DOHH2 (cell line): ENCODE measurements around the gene AQP6.

Experiments used
- H3F3A ChIP-seq: fragments of 200-600 bp; sonication (generic), shearing (Covaris generic); 2 replicates; pipeline ENCODE4 v1.6.0; 2016; ENCODE audit warnings: antibody characterized with exemption, mild to moderate bottlenecking; ENCODE audit not compliant: control insufficient read depth, insufficient read depth
- H3K27ac ChIP-seq: fragments of 200-600 bp; sonication (generic); 2 replicates; pipeline ENCODE4 v1.5.1; 2014; ENCODE audit warnings: low read depth, mild to moderate bottlenecking, low read length, moderate library complexity
- H3K27me3 ChIP-seq: fragments of 200-600 bp; sonication (generic); 2 replicates; pipeline ENCODE4 v1.6.1; 2014; ENCODE audit warnings: mild to moderate bottlenecking, low read length, mixed read lengths; ENCODE audit not compliant: control insufficient read depth
- H3K36me3 ChIP-seq: fragments of 200-600 bp; sonication (generic); 2 replicates; pipeline ENCODE4 v1.6.1; 2014; ENCODE audit warnings: mild to moderate bottlenecking, low read length, moderate library complexity, mixed read lengths; ENCODE audit not compliant: control insufficient read depth
- H3K4me1 ChIP-seq: fragments of 200-600 bp; sonication (generic); 2 replicates; pipeline ENCODE4 v1.6.1; 2014; ENCODE audit warnings: mild to moderate bottlenecking, low read length, mixed read lengths; ENCODE audit not compliant: control insufficient read depth
- H3K4me2 ChIP-seq: fragments of 200-600 bp; sonication (generic); 2 replicates; pipeline ENCODE4 v1.6.0; 2014; ENCODE audit warnings: mild to moderate bottlenecking, low read length, moderate library complexity
- H3K4me3 ChIP-seq: fragments of 200-600 bp; sonication (generic); 2 replicates; pipeline ENCODE4 v1.5.1; 2014; ENCODE audit warnings: mild to moderate bottlenecking, low read length, mixed read lengths
- H3K79me2 ChIP-seq: fragments of 200-600 bp; sonication (generic); 2 replicates; pipeline ENCODE4 v1.6.1; 2014; ENCODE audit warnings: mild to moderate bottlenecking, low read length, mixed read lengths; ENCODE audit not compliant: control insufficient read depth
- H3K9me2 ChIP-seq: fragments of 200-600 bp; sonication (generic); replicated peaks from 2 replicates; pipeline ENCODE4 v1.6.1; 2014; ENCODE audit warnings: mild to moderate bottlenecking, low read length, mixed read lengths; ENCODE audit not compliant: control insufficient read depth
- H3K9me3 ChIP-seq: fragments of 200-600 bp; sonication (generic); 2 replicates; pipeline ENCODE4 v1.6.1; 2014; ENCODE audit warnings: antibody characterized with exemption, low read length, mixed read lengths; ENCODE audit not compliant: control insufficient read depth, insufficient read depth
- H4K20me1 ChIP-seq: fragments of 200-600 bp; sonication (generic); 2 replicates; pipeline ENCODE4 v1.6.0; 2014; ENCODE audit warnings: low read depth, mild to moderate bottlenecking, antibody characterized with exemption, low read length, moderate library complexity; ENCODE audit not compliant: control insufficient read depth, insufficient read depth
- CTCF ChIP-seq: fragments of 200-600 bp; sonication (generic); IDR thresholded peaks from one replicate; pipeline ENCODE4 v1.5.1; 2014; ENCODE audit warnings: antibody characterized with exemption, mild to moderate bottlenecking, low read depth, low read length; ENCODE audit not compliant: poor library complexity, severe bottlenecking
- EZH2phosphoT487 ChIP-seq: fragments of 200-600 bp; sonication (generic); IDR thresholded peaks from 2 replicates; pipeline ENCODE4 v1.6.1; 2017; ENCODE audit warnings: borderline replicate concordance, mild to moderate bottlenecking, antibody characterized with exemption, low read length, moderate library complexity, mixed read lengths

Gene AQP6

GRCh38 chr12:49978125-49978524, 5.4 kb downstream of the AQP6 start:
- Histone ChIP-seq H3K36me3 (no peaks in the 10 kb centered on the region), H3K27ac (no peak overlapping the region), H3K79me2 (no peaks in the 10 kb centered on the region), H3K4me2 (no peak overlapping the region), H3K4me3 (no peak overlapping the region), H3F3A (no peaks in the 10 kb centered on the region), H4K20me1 (no peaks in the 10 kb centered on the region), H3K4me1 (no peaks in the 10 kb centered on the region), H3K27me3 (no peaks in the 10 kb centered on the region), H3K9me2 (no peaks in the 10 kb centered on the region), H3K9me3 (no peaks in the 10 kb centered on the region)
- TF ChIP-seq EZH2phosphoT487 (no peak), CTCF (no peak)

GRCh38 chr12:49979016-49979586, 6.4 kb downstream of the AQP6 start:
- H3F3A ChIP-seq, result no peaks in the 10 kb centered on the region
- H3K9me2 ChIP-seq, result no peaks in the 10 kb centered on the region
- no peak overlapping the region for H3K27ac ChIP-seq
- H3K4me3 ChIP-seq, result no peak overlapping the region
- TF ChIP-seq EZH2phosphoT487 (no peak), CTCF (no peak)
- H3K79me2 ChIP-seq, result no peaks in the 10 kb centered on the region
- H3K36me3 ChIP-seq, result no peaks in the 10 kb centered on the region
- H3K4me1 ChIP-seq, result no peaks in the 10 kb centered on the region
- H3K27me3 ChIP-seq, result no peaks in the 10 kb centered on the region
- H4K20me1 ChIP-seq, result no peaks in the 10 kb centered on the region
- H3K9me3 ChIP-seq, result no peaks in the 10 kb centered on the region
- H3K4me2 ChIP-seq, result no peak overlapping the region

DNA sequence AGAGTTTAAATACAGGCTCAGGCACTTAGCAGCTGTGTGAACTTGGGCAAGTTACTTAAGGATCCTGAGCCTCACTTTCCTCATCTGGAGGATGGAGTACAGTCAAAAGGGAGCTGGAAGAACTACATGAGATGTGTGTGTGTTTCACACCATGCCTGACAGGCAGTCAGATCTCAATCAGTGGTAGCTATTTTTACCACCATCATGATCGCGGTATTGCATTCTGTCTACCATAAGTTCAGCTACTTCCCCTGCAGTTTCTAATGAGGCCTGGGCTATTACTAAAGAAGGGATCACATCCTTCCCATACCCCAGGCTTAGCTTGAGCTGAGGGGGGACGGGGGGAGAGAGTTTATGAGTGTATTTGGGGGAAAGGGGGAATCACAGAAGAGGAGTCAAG, 7.0 kb downstream of the AQP6 start:
- Histone ChIP-seq H3K27ac (no peak overlapping the region), H3F3A (no peaks in the 10 kb centered on the region), H3K36me3 (no peaks in the 10 kb centered on the region), H3K27me3 (no peaks in the 10 kb centered on the region), H3K4me2 (no peak overlapping the region), H3K4me1 (no peaks in the 10 kb centered on the region), H3K4me3 (no peak overlapping the region), H3K79me2 (no peaks in the 10 kb centered on the region), H3K9me3 (no peaks in the 10 kb centered on the region), H3K9me2 (no peaks in the 10 kb centered on the region), H4K20me1 (no peaks in the 10 kb centered on the region)
- no peak for TF ChIP-seq EZH2phosphoT487
- TF ChIP-seq CTCF, result no peak
